ENCODE measurements around the gene WRAP53.

WRAP53 gene

GRCh38 chr17:7709031-7709430, 20.8 kb downstream of the WRAP53 start:
- no peak for TF ChIP-seq CTCF (conservative IDR thresholded peaks at IDR 0.05; ENCODE audit: control insufficient read depth, insufficient read depth, low read depth, low read length)
- H3K4me3 ChIP-seq (ENCODE audit: control insufficient read depth, low read depth, low read length), result no peak overlapping the region
- no peak for DNase-seq (ENCODE audit: low read depth)

GRCh38 chr17:7710301-7710700, 22.0 kb downstream of the WRAP53 start:
- no peak for TF ChIP-seq CTCF (conservative IDR thresholded peaks at IDR 0.05; ENCODE audit: control insufficient read depth, insufficient read depth, low read depth, low read length)
- no peak for DNase-seq (ENCODE audit: low read depth)
- no peak overlapping the region for H3K4me3 ChIP-seq (ENCODE audit: control insufficient read depth, low read depth, low read length)

GRCh38 chr17:7711051-7711755, 22.9 kb downstream of the WRAP53 start:
- H3K4me3 ChIP-seq (ENCODE audit: control insufficient read depth, low read depth, low read length), result no peak overlapping the region
- no peak for DNase-seq (ENCODE audit: low read depth)
- TF ChIP-seq CTCF (conservative IDR thresholded peaks at IDR 0.05; ENCODE audit: control insufficient read depth, insufficient read depth, low read depth, low read length), result peak; percentile 22

GRCh38 chr17:7712111-7712771, 24.0 kb downstream of the WRAP53 start:
- DNase-seq (ENCODE audit: low read depth), result no peak
- H3K4me3 ChIP-seq (ENCODE audit: control insufficient read depth, low read depth, low read length), result no peak overlapping the region
- TF ChIP-seq CTCF (conservative IDR thresholded peaks at IDR 0.05; ENCODE audit: control insufficient read depth, insufficient read depth, low read depth, low read length), result no peak

- no peak for DNase-seq (ENCODE audit: low read depth)
- no peak for TF ChIP-seq CTCF (conservative IDR thresholded peaks at IDR 0.05; ENCODE audit: control insufficient read depth, insufficient read depth, low read depth, low read length)
- no peak overlapping the region for H3K4me3 ChIP-seq (ENCODE audit: control insufficient read depth, low read depth, low read length)
Measured at GRCh38 chr17:7713782-7714181, 25.5 kb downstream of the WRAP53 start.

GRCh38 chr17:7714721-7715594, 26.7 kb downstream of the WRAP53 start:
- TF ChIP-seq CTCF (conservative IDR thresholded peaks at IDR 0.05; ENCODE audit: control insufficient read depth, insufficient read depth, low read depth, low read length), result no peak
- H3K4me3 ChIP-seq (ENCODE audit: control insufficient read depth, low read depth, low read length), result no peak overlapping the region
- no peak for DNase-seq (ENCODE audit: low read depth)
